ENCODE results near the gene EPHB1. TPM values are rescaled to one million over a fixed set of nuclear protein-coding genes. Genes with fewer than 3 reads are reported as not detected.

Gene EPHB1
- total RNA-seq, 1 donor, result 0.36 TPM

GRCh38 chr3:134807189-134807588, 12.1 kb downstream of the EPHB1 start:
- Histone ChIP-seq H2AFZ (ENCODE audit: low read length) (no peak overlapping the region), H3K4me3 (ENCODE audit: insufficient read depth, low read length) (no peak overlapping the region), H3K27me3 (ENCODE audit: insufficient read depth, low read length) (no peaks in the 10 kb centered on the region), H3K27ac (ENCODE audit: low read depth, low read length) (no peak overlapping the region), H3K79me2 (ENCODE audit: insufficient read depth, low read length) (no peaks in the 10 kb centered on the region), H4K20me1 (ENCODE audit: insufficient read depth, low read length) (no peaks in the 10 kb centered on the region), H3K9me3 (ENCODE audit: low read depth, low read length) (no peaks in the 10 kb centered on the region), H3K4me2 (ENCODE audit: insufficient read depth, low read length) (no peak overlapping the region), H3K4me1 (ENCODE audit: insufficient read depth, low read length) (no peaks in the 10 kb centered on the region), H3K36me3 (ENCODE audit: insufficient read depth, low read length) (no peaks in the 10 kb centered on the region)
- no peak for DNase-seq (ENCODE audit: insufficient read length, low spot score, missing footprints)
- TF ChIP-seq CTCF (IDR thresholded peaks at IDR 0.05; ENCODE audit: extremely low read depth, low read depth, low read length), result no peak

GRCh38 chr3:134808835-134809234, 13.8 kb downstream of the EPHB1 start:
- H3K9me3 ChIP-seq (ENCODE audit: low read depth, low read length), result no peaks in the 10 kb centered on the region
- no peak overlapping the region for H3K4me2 ChIP-seq (ENCODE audit: insufficient read depth, low read length)
- no peaks in the 10 kb centered on the region for H4K20me1 ChIP-seq (ENCODE audit: insufficient read depth, low read length)
- no peak for DNase-seq (ENCODE audit: insufficient read length, low spot score, missing footprints)
- no peak overlapping the region for H2AFZ ChIP-seq (ENCODE audit: low read length)
- no peaks in the 10 kb centered on the region for H3K27me3 ChIP-seq (ENCODE audit: insufficient read depth, low read length)
- no peak for TF ChIP-seq CTCF (IDR thresholded peaks at IDR 0.05; ENCODE audit: extremely low read depth, low read depth, low read length)
- no peaks in the 10 kb centered on the region for H3K4me1 ChIP-seq (ENCODE audit: insufficient read depth, low read length)
- H3K79me2 ChIP-seq (ENCODE audit: insufficient read depth, low read length), result no peaks in the 10 kb centered on the region
- H3K4me3 ChIP-seq (ENCODE audit: insufficient read depth, low read length), result no peak overlapping the region
- no peak overlapping the region for H3K27ac ChIP-seq (ENCODE audit: low read depth, low read length)
- no peaks in the 10 kb centered on the region for H3K36me3 ChIP-seq (ENCODE audit: insufficient read depth, low read length)

- H3K36me3 ChIP-seq (ENCODE audit: insufficient read depth, low read length), result no peaks in the 10 kb centered on the region
- no peak overlapping the region for H3K27ac ChIP-seq (ENCODE audit: low read depth, low read length)
- TF ChIP-seq CTCF (IDR thresholded peaks at IDR 0.05; ENCODE audit: extremely low read depth, low read depth, low read length), result no peak
- no peaks in the 10 kb centered on the region for H3K27me3 ChIP-seq (ENCODE audit: insufficient read depth, low read length)
- H3K79me2 ChIP-seq (ENCODE audit: insufficient read depth, low read length), result no peaks in the 10 kb centered on the region
- no peak for DNase-seq (ENCODE audit: insufficient read length, low spot score, missing footprints)
- no peak overlapping the region for H3K4me3 ChIP-seq (ENCODE audit: insufficient read depth, low read length)
- H3K4me1 ChIP-seq (ENCODE audit: insufficient read depth, low read length), result no peaks in the 10 kb centered on the region
- no peak overlapping the region for H2AFZ ChIP-seq (ENCODE audit: low read length)
- no peaks in the 10 kb centered on the region for H4K20me1 ChIP-seq (ENCODE audit: insufficient read depth, low read length)
- H3K9me3 ChIP-seq (ENCODE audit: low read depth, low read length), result no peaks in the 10 kb centered on the region
- H3K4me2 ChIP-seq (ENCODE audit: insufficient read depth, low read length), result no peak overlapping the region
Measured at GRCh38 chr3:134809427-134810051, 14.5 kb downstream of the EPHB1 start.

- no peaks in the 10 kb centered on the region for H3K9me3 ChIP-seq (ENCODE audit: low read depth, low read length)
- H3K27ac ChIP-seq (ENCODE audit: low read depth, low read length), result no peak overlapping the region
- H2AFZ ChIP-seq (ENCODE audit: low read length), result no peak overlapping the region
- no peaks in the 10 kb centered on the region for H3K27me3 ChIP-seq (ENCODE audit: insufficient read depth, low read length)
- H4K20me1 ChIP-seq (ENCODE audit: insufficient read depth, low read length), result no peaks in the 10 kb centered on the region
- no peak for DNase-seq (ENCODE audit: insufficient read length, low spot score, missing footprints)
- no peaks in the 10 kb centered on the region for H3K36me3 ChIP-seq (ENCODE audit: insufficient read depth, low read length)
- no peak for TF ChIP-seq CTCF (IDR thresholded peaks at IDR 0.05; ENCODE audit: extremely low read depth, low read depth, low read length)
- no peak overlapping the region for H3K4me2 ChIP-seq (ENCODE audit: insufficient read depth, low read length)
- no peaks in the 10 kb centered on the region for H3K79me2 ChIP-seq (ENCODE audit: insufficient read depth, low read length)
- H3K4me1 ChIP-seq (ENCODE audit: insufficient read depth, low read length), result no peaks in the 10 kb centered on the region
- H3K4me3 ChIP-seq (ENCODE audit: insufficient read depth, low read length), result no peak overlapping the region
Measured at GRCh38 chr3:134810052-134810435, 15.0 kb downstream of the EPHB1 start.

All from osteoblast (primary cell).